Thyroid gland (tissue), 4 donors: Measurements from ENCODE around the gene STAP1. TPM values are rescaled to one million over a fixed set of nuclear protein-coding genes. Genes with fewer than 3 reads are reported as not detected.

Source experiments
- DNase-seq, 2 donors: peaks; one replicate each; pipeline ENCODE4 v3.0.0-alpha.2; 2019
- H3K27ac ChIP-seq, 3 donors: fragments of 200-600 bp; sonication (generic); 1 replicate in 2 of 3; 2 replicates in 1 of 3; pipeline ENCODE4 v1.5.1; 2016 to 2019; ENCODE audit warnings: mild to moderate bottlenecking in 1 of 3, moderate library complexity in 1 of 3
- H3K27me3 ChIP-seq: fragments of 200-600 bp; sonication (generic); one replicate; pipeline ENCODE4 v1.5.1; 2019
- H3K36me3 ChIP-seq, 2 donors: fragments of 200-600 bp; sonication (generic); one replicate each; pipeline ENCODE4 v1.5.1; 2016 to 2019
- H3K4me1 ChIP-seq, 2 donors: fragments of 200-600 bp; sonication (generic); one replicate each; pipeline ENCODE4 v1.5.1; 2017 to 2019
- H3K4me3 ChIP-seq, 3 donors: fragments of 200-600 bp; sonication (generic); replicated peaks in 1 of 3; 1 replicate in 2 of 3; 2 replicates in 1 of 3; pipeline ENCODE4 v1.5.1; 2016; ENCODE audit warnings: mild to moderate bottlenecking in 1 of 3
- H3K9me3 ChIP-seq: fragments of 200-600 bp; sonication (generic); one replicate; pipeline ENCODE4 v1.5.1; 2017
- CTCF ChIP-seq, 6 experiments: fragments of 200-600 bp in 3 of 6; fragments of 450-650 bp in 3 of 6; sonication (generic) in 3 of 6; IDR thresholded peaks; one replicate each; pipeline ENCODE4 v1.5.1; 2016 to 2019; ENCODE audit warnings: antibody characterized with exemption in 6 of 6, mild to moderate bottlenecking in 2 of 6, inconsistent platforms in 1 of 6, moderate library complexity in 1 of 6
- POLR2A ChIP-seq, 2 donors: fragments of 450-650 bp; IDR thresholded peaks; one replicate each; pipeline ENCODE4 v1.6.1; 2017; ENCODE audit warnings: antibody characterized with exemption in 2 of 2, mild to moderate bottlenecking in 2 of 2, moderate library complexity in 1 of 2
- WGBS, 2 donors: methylation state at CpG; one replicate each; pipeline ENCODE4 v1.1.5; 2017; 5-methylcytosine and 5-hydroxymethylcytosine counted together
- intact Hi-C: fragments of 100-400 bp; cut with DNase I; formaldehyde crosslinking; loops from one replicate; pipeline ENCODE4 v1.15.1; 2023
- total RNA-seq, 4 donors: library from RNA; depleted of rRNA; stranded (reverse); fragments of >200 nt; gene quantifications; one replicate each; pipeline ENCODE4 v1.2.3, GENCODE V29; 2016

STAP1 gene
- total RNA-seq, 4 donors from 2014 or later, result not detected

GRCh38 chr4:67570537-67570936 is 12.0 kb downstream of the STAP1 start:
- intact Hi-C loops, result no loop called here
- H3K4me1 ChIP-seq, result no peaks in the 10 kb centered on the region
- H3K27me3 ChIP-seq, result no peaks in the 10 kb centered on the region
- no peak overlapping the region for H3K4me3 ChIP-seq
- TF ChIP-seq CTCF (IDR thresholded peaks at IDR 0.05) (no peak), POLR2A (IDR thresholded peaks at IDR 0.05) (no peak)
- no peak overlapping the region for H3K27ac ChIP-seq
- no peak for DNase-seq
- H3K36me3 ChIP-seq, result no peaks in the 10 kb centered on the region
- no peaks in the 10 kb centered on the region for H3K9me3 ChIP-seq
- WGBS, 2 donors, result 90 to 100% methylated on average over 1 of the region's 1 CpG

- no peaks in the 10 kb centered on the region for H3K9me3 ChIP-seq
- intact Hi-C loops, result no loop called here
- 51 to 58% methylated on average over 1 of the region's 1 CpG for WGBS, 2 donors
- DNase-seq, result no peak
- TF ChIP-seq POLR2A (IDR thresholded peaks at IDR 0.05), result no peak
- TF ChIP-seq CTCF (IDR thresholded peaks at IDR 0.05), result no peak
- H3K4me1 ChIP-seq, result no peaks in the 10 kb centered on the region
- no peak overlapping the region for H3K27ac ChIP-seq
- H3K4me3 ChIP-seq, result no peak overlapping the region
- H3K27me3 ChIP-seq, result no peaks in the 10 kb centered on the region
- no peaks in the 10 kb centered on the region for H3K36me3 ChIP-seq
Measured at GRCh38 chr4:67571975-67572374, 13.4 kb downstream of the STAP1 start.

DNA sequence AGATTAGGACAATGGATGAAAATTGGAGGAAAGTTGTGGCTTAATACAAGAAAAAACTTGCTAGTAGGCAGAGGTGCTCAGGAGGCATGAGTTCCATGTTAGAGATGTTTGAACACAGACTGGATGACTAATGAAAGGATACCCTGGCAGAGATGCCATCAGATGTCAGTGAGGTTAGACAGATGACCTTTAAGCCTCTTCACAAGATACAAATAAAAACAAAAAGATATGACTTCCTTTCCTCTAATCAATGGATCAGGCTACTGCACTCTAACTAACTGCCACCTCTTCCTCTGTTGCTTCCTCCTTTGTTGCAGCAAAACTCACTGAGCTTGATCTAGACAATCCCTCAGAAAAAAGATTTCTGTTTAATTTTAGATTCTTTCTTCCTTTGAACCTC is 14.7 kb downstream of the STAP1 start:
- H3K27ac ChIP-seq, result no peak overlapping the region
- TF ChIP-seq CTCF (IDR thresholded peaks at IDR 0.05) (no peak), POLR2A (IDR thresholded peaks at IDR 0.05) (no peak)
- H3K36me3 ChIP-seq, result no peaks in the 10 kb centered on the region
- H3K27me3 ChIP-seq, result no peaks in the 10 kb centered on the region
- no peaks in the 10 kb centered on the region for H3K4me1 ChIP-seq
- no peak overlapping the region for H3K4me3 ChIP-seq
- H3K9me3 ChIP-seq, result no peaks in the 10 kb centered on the region
- intact Hi-C loops, result no loop called here
- no peak for DNase-seq

- no peak overlapping the region for H3K27ac ChIP-seq
- DNase-seq, result no peak
- intact Hi-C loops, result no loop called here
- H3K4me3 ChIP-seq, result no peak overlapping the region
- H3K4me1 ChIP-seq, result no peaks in the 10 kb centered on the region
- H3K27me3 ChIP-seq, result no peaks in the 10 kb centered on the region
- no peaks in the 10 kb centered on the region for H3K36me3 ChIP-seq
- no peak for TF ChIP-seq POLR2A (IDR thresholded peaks at IDR 0.05)
- TF ChIP-seq CTCF (IDR thresholded peaks at IDR 0.05), result no peak
- H3K9me3 ChIP-seq, result no peaks in the 10 kb centered on the region
- WGBS, 2 donors, result 81% methylated on average over 13 of the region's 13 CpGs
Measured at GRCh38 chr4:67575232-67576058, 16.9 kb downstream of the STAP1 start.

- Histone ChIP-seq H3K27ac (no peak overlapping the region), H3K9me3 (no peaks in the 10 kb centered on the region), H3K36me3 (no peaks in the 10 kb centered on the region), H3K27me3 (no peaks in the 10 kb centered on the region), H3K4me3 (no peak overlapping the region), H3K4me1 (no peaks in the 10 kb centered on the region)
- no peak for DNase-seq
- intact Hi-C loops, result no loop called here
- TF ChIP-seq CTCF (IDR thresholded peaks at IDR 0.05), result no peak
- no peak for TF ChIP-seq POLR2A (IDR thresholded peaks at IDR 0.05)
- WGBS, 2 donors, result 84 to 85% methylated on average over 4 of the region's 4 CpGs
Measured at GRCh38 chr4:67576059-67576466, 17.5 kb downstream of the STAP1 start.
